Ureter (tissue), 1 donor: ENCODE data around the gene DEFB114. TPM values are rescaled to one million over a fixed set of nuclear protein-coding genes. Genes with fewer than 3 reads are reported as not detected.

Experiments used
- DNase-seq: peaks from one replicate; pipeline ENCODE4 v3.0.0-alpha.2; 2020; ENCODE audit warnings: low spot score
- total RNA-seq: library from RNA; stranded (reverse); gene quantifications from one replicate; pipeline ENCODE4 v1.2.4, GENCODE V29; 2023
- donor health status: DM: yes; HTN: yes; CAD: no.

DEFB114 gene
- total RNA-seq, 1 donor from 2014 or later: not detected

- no peak for DNase-seq
Measured at GRCh38 chr6:49937017-49937416, 26.9 kb downstream of the DEFB114 start.

- DNase-seq: no peak
Measured at GRCh38 chr6:49935387-49935786, 28.6 kb downstream of the DEFB114 start.

GRCh38 chr6:49934770-49935169, 29.2 kb downstream of the DEFB114 start:
- DNase-seq: no peak

- DNase-seq: no peak
Measured at GRCh38 chr6:49933526-49933925, 30.4 kb downstream of the DEFB114 start.

GRCh38 chr6:49929340-49929739, 34.6 kb downstream of the DEFB114 start:
- no peak for DNase-seq

GRCh38 chr6:49923826-49924225, 40.1 kb downstream of the DEFB114 start:
- DNase-seq: no peak

GRCh38 chr6:49919935-49920644, 43.9 kb downstream of the DEFB114 start:
- DNase-seq: no peak

GRCh38 chr6:49919261-49919660, 44.7 kb downstream of the DEFB114 start:
- no peak for DNase-seq

GRCh38 chr6:49918787-49919186, 45.2 kb downstream of the DEFB114 start:
- DNase-seq: no peak

- DNase-seq: no peak
Measured at GRCh38 chr6:49915035-49915434, 48.9 kb downstream of the DEFB114 start.

GRCh38 chr6:49913636-49914375, 50.2 kb downstream of the DEFB114 start:
- DNase-seq: no peak

GRCh38 chr6:49912196-49912595, 51.8 kb downstream of the DEFB114 start:
- DNase-seq: no peak

- no peak for DNase-seq
Measured at GRCh38 chr6:49911252-49911651, 52.7 kb downstream of the DEFB114 start.

Other genes with a start within 250 kb of the DEFB114 start
- 117 TPM for gene CRISP3, start 219.8 kb downstream of the DEFB114 start, total RNA-seq
- gene PGK2, start 176.9 kb downstream of the DEFB114 start, total RNA-seq: 0.23 TPM
- gene CRISP1, start 97.6 kb downstream of the DEFB114 start, total RNA-seq: not detected
- not detected for gene DEFB113, start 5.5 kb upstream of the DEFB114 start, total RNA-seq
- not detected for gene DEFB110, start 57.8 kb upstream of the DEFB114 start, total RNA-seq
- gene DEFB112, start 85.8 kb upstream of the DEFB114 start, total RNA-seq: not detected